ENCODE data around the gene SLC19A3.
"Not testable (repeated sequence)": the region's sequence is repeated elsewhere in the genome, so short reads cannot be mapped to it uniquely, and the experiment has no call there.

Gene SLC19A3

DNA sequence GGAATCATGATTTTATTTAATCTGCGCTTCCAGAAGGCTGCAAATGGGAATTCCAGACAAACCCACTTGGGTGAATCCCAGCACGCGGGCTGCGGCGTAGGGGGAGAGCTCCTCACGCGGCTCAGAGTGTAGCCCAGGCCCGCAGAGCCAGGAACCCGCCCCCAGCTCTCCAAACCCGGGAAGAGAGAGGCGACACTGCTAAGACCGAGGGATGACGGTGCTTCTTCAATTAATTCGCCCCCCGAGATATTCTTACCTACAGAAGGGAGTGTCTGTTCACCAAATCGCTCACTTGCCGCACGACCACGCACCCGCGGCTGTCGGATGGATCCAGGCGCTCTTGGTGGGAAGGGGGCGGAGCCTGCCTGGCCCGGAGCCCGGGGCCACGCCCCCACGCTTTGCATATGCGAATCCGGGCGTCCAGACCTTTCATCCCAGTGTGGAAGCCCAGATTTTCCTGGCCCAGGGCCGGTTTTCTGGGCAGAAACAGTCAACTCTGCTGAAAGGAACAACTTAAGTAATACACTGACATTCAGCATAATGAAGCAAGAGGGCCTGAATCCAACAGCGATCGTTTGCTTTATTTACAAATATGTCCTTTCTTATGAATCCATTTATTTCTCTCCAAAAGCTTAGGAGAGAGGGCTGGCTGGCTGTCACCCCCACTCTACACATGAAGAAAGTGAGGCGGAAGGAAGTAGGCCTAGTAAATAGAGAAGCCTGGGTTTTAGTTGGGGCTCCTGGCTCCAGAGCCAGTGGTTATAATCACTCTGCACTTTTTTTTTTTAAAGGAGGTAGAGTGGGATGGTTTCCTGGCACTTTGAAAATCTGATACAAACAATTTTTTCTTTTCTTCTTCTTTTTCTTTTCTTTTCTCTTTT is at the start of gene SLC19A3:
Gene SLC19A3, minus strand, starts transcription at position 342 of the 881 bp plus-strand sequence. CDS start 15,710 bp downstream, outside the sequence.
- no peak for DNase-seq (ENCODE audit: low read depth)

DNA sequence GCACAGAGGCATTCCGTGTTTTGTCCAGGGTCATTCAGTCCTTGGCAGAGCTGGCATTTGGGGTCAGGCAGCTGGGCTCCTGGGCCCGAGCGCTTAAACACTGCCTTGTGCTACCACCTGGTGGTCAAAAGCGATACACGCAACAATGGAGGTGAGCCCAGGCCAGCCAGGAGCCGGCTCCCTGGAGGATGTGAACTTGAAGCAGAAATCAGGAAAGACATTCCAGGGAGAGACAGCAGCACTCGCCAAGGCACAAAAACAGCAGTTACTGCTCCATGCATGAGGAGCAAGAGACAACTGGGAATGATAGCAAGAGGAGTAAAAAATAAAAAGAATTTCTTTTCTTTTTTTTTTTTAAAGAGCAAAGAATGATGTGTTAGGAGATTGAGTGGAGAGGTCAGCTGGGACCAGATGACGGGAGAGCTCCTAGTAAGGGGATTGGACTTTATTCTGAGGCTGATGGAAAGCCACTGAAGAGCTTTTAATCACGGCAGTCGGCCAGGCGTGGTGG is 48.6 kb upstream of the SLC19A3 start:
- DNase-seq (ENCODE audit: low read depth), result peak; percentile 11

GRCh38 chr2:227765788-227766372 is 48.1 kb upstream of the SLC19A3 start:
- DNase-seq (ENCODE audit: low read depth), result no peak

GRCh38 chr2:227761740-227762476 is 44.1 kb upstream of the SLC19A3 start:
- no peak for DNase-seq (ENCODE audit: low read depth)

GRCh38 chr2:227759411-227760118 is 41.7 kb upstream of the SLC19A3 start:
- no peak for DNase-seq (ENCODE audit: low read depth)

DNA sequence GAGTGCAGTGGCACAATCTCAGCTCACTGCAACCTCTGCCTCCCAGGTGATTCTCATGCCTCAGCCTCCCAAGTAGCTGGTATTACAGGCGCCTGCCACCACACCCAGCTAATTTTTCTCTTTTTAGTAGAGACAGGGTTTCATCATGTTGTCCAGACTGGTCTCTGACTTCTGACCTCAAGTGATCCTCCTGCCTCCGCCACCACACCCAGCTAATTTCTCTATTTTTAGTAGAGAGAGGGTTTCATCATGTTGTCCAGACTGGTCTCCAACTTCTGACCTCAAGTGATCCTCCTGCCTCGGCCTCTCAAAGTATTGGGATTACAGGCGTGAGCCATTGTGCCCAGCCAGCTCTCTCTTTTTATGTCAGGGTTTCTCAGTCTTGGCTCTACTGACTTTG is 38.4 kb upstream of the SLC19A3 start:
- DNase-seq (ENCODE audit: low read depth), result not testable (repeated sequence)

GRCh38 chr2:227748079-227748478 is 30.3 kb upstream of the SLC19A3 start:
- no peak for DNase-seq (ENCODE audit: low read depth)

- DNase-seq (ENCODE audit: low read depth), result no peak
These were observed 27.8 kb upstream of the SLC19A3 start, which contains the start of gene SCYGR8 for GRCh38 chr2:227745594-227745993. SCYGR8 (plus strand) TSS chr2:227745894; CDS start chr2:227745894, 0 bp downstream.

DNA sequence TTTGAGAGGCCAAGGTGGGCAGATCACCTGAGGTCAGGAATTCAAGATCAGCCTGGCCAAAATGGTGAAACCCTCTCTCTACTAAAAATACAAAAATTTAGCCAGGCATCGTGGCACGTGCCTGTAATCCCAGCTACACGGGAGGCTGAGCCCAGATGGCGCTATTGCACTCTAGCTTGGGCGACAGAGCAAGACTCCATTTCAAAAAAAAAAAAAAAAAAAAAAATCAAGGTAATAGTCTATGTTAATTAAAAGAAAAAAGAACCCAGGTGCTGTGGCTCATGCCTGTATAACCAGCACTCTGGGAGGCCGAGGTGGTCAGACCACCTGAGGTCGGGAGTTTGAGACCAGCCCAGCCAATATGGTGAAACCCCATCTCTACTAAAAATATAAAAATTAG is 22.9 kb upstream of the SLC19A3 start:
- not testable (repeated sequence) for DNase-seq (ENCODE audit: low read depth)

- no peak for DNase-seq (ENCODE audit: low read depth)
These were observed 21.5 kb upstream of the SLC19A3 start for GRCh38 chr2:227739351-227739750.

DNA sequence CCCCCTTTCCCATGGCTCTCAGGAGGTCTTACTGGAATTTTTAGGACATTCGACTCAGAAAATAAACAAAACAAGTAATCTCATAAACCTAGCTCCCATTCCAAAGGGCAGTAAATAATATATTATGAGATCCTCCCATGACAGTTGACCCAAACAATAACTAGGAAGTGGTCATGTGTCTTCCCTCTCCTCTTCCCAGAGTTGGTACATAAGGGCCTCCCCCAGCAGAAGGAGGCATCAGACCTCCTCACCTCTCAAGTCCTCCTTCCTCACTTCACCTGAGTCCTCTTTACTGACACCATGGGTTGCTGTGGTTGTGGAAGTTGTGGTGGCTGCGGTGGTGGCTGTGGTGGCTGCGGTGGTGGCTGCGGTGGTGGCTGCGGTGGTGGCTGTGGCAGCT is 10.2 kb upstream of the SLC19A3 start, which contains the start of gene SCYGR7:
Gene SCYGR7, plus strand, starts transcription at position 301 of the 400 bp plus-strand sequence. Its CDS starts 0 bp downstream, at position 301.
- DNase-seq (ENCODE audit: low read depth), result no peak

DNA sequence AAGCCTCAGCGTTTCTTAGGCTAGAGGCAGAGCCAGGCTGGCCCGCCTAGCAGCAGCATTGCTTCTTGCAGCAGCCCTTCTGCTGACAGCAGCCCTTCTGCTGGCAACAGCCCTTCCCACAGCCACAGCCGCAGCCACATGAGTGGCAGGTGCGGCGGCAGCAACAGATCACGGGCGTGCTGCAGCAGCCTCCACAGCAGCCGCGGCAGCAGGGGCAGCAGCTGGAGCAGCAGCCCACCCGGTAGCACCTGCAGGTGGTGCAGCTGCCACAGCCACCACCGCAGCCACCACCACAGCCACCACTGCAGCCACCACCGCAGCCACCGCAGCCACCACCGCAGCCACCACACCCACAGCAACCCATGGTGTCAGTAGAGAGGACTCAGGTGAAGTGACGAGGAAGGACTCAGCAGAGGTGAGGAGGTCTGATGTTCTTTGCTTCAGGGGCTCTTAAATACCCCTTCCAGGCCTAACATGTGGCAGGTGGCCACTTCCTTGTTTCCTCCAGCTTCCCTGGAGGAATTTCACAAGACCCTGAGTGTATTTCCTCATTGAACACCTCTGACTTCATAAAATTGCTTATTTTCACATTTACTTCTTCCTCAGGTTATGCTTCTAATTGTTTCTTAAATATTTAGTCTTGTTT is 6.7 kb upstream of the SLC19A3 start, which contains the start of gene SCYGR6:
Gene SCYGR6, minus strand, starts transcription at position 364 of the 646 bp plus-strand sequence. Its CDS starts 0 bp downstream, at position 364.
- no peak for DNase-seq (ENCODE audit: low read depth)

DNA sequence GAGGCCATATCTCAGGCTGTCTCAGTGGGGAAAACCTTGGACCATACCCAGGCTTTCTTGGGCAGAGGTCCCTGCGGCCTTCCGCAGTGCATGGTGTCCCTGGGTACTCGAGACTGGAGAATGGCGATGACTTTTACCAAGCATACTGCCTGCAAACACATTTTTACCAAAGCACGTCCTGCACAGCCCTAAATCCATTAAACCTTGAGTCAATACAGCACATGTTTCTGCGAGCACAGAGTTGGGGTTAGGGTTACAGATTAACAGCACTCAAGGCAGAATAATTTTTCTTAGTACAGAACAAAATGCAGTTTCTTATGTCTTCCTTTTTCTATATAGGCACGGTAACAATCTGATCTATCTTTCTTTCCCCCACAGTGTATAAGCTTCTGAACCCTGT is 5.0 kb upstream of the SLC19A3 start:
- DNase-seq (ENCODE audit: low read depth), result not testable (repeated sequence)

DNA sequence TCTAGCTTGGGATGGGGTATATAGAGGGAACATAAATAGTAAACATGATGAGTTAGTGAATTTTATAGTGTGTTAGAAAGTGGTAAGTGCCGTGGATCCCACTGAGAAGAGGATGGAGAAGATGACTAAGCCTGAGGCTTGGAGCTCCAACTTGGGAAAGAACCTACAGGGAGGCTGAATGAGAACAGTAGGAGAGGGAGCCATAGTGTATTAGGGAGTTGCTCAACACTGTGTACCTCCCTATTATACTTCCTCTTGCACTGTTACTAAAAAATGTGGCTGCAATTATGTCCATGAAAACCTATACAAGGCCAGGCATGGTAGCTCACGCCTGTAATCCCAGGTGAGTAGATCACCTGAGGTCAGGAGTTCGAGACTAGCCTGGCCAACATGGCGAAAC is 2.9 kb upstream of the SLC19A3 start:
- no peak for DNase-seq (ENCODE audit: low read depth)

- no peak for DNase-seq (ENCODE audit: low read depth)
These were observed 1.8 kb upstream of the SLC19A3 start for GRCh38 chr2:227719641-227720040.

GRCh38 chr2:227716501-227716900 is 1.3 kb downstream of the SLC19A3 start:
- no peak for DNase-seq (ENCODE audit: low read depth)

GRCh38 chr2:227713291-227713690 is 4.5 kb downstream of the SLC19A3 start:
- DNase-seq (ENCODE audit: low read depth), result no peak

GRCh38 chr2:227710986-227711385 is 6.8 kb downstream of the SLC19A3 start:
- DNase-seq (ENCODE audit: low read depth), result no peak

DNA sequence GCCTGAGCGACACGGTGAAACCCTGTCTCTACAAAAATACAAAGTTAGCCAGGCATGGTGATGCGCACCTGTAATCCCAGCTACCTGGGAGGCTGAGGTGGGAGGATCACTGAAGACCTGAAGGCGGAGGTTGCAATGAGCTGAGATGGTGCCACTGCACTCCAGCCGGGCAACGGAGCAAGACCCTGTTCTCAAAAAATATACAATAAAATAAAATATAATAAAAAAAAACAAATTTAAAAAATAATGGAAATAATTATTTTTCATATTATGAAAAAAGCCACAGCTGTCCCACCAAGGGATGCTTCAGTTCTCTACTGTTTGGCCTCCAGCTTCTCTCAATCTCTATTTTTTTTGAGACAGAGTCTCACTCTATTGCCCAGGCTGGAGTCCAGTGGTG is 10.4 kb downstream of the SLC19A3 start:
- no peak for DNase-seq (ENCODE audit: low read depth)

- DNase-seq (ENCODE audit: low read depth), result no peak
These were observed 11.0 kb downstream of the SLC19A3 start for GRCh38 chr2:227706859-227707258.

DNA sequence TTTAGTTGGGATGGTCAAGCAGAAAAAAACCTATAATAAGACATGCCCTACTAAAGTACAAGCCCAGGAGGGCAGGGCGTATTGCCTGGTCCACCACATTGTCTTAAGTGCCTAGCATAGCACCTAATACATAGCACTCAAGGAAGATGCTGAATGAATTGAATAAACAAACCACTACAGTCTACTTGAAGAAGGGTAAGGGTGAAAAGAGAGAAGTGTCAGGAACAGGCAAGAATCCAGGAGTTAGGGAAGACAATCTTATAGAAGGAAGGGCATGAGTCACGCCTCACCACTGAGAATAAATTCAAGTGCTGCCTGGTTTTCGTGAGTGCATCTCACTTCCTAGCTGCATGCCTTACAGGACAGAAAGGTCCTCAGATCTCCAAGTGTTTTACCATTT is 13.9 kb downstream of the SLC19A3 start:
- DNase-seq (ENCODE audit: low read depth), result no peak
